ENCODE data around the gene ASCL2. TPM values are rescaled to one million over a fixed set of nuclear protein-coding genes. Genes with fewer than 3 reads are reported as not detected.

Gene ASCL2
- total and polyA plus RNA-seq, 10 of the 15 experiments (the other 5 are each of a cell fraction or from before 2014, with no cell fraction given): not detected

- TF ChIP-seq HDAC6 (IDR thresholded peaks at IDR 0.05; ENCODE audit: unreplicated experiment) (no peak), NFYA (IDR thresholded peaks at IDR 0.05; ENCODE audit: borderline replicate concordance, low read depth, low read length) (no peak), NR2F1 (conservative IDR thresholded peaks at IDR 0.05) (no peak), EGR1 (IDR thresholded peaks at IDR 0.05; ENCODE audit: borderline replicate concordance in 1 of 2, low read depth in 2 of 2, low read length in 2 of 2) (no peak), RCOR1 (conservative IDR thresholded peaks at IDR 0.05; ENCODE audit: low read depth, low read length) (no peak), SRF (IDR thresholded peaks at IDR 0.05; ENCODE audit: low read depth in 2 of 2, low read length in 2 of 2) (no peak)
Observed at GRCh38 chr11:2233693-2234455, 36.5 kb downstream of the ASCL2 start (continued).

- Histone ChIP-seq H3K4me3 (no peak overlapping the region), H4K20me1 (ENCODE audit: control insufficient read depth, insufficient read depth) (no peaks in the 10 kb centered on the region), H3K27ac (ENCODE audit: control insufficient read depth, insufficient read depth) (no peak overlapping the region), H3K79me2 (ENCODE audit: control insufficient read depth, insufficient read depth, low read length) (no peaks in the 10 kb centered on the region), H3K4me1 (ENCODE audit: control insufficient read depth, insufficient read depth, low read length) (no peaks in the 10 kb centered on the region), H3K27me3 (replicated peaks in 1 of 2; ENCODE audit: control insufficient read depth in 2 of 2, insufficient read depth in 2 of 2, low read length in 1 of 2) (peaks cover 0 to 2% of the 10 kb centered on the region in 2 experiments; a peak in 1 of 4 replicates), H3K36me3 (ENCODE audit: control insufficient read depth in 2 of 2, insufficient read depth in 2 of 2, low read length in 1 of 2) (no peaks in the 10 kb centered on the region), H2AFZ (ENCODE audit: control insufficient read depth, low read depth, low read length) (no peak overlapping the region), H3K9me3 (replicated peaks; ENCODE audit: control insufficient read depth, insufficient read depth, low read length) (no peaks in the 10 kb centered on the region), H3K4me2 (ENCODE audit: control insufficient read depth, insufficient read depth) (no peak overlapping the region), H3K9ac (ENCODE audit: control insufficient read depth, insufficient read depth, low read length) (no peak overlapping the region)
- ATAC-seq (no peak), FAIRE-seq (no peak), DNase-seq (ENCODE audit: low read depth, low spot score) (no peak)
- ChIA-PET CTCF (no interaction called here), POLR2A (no interaction called here), SMC1A (ENCODE audit: uncharacterized antibody, unreplicated experiment) (no interaction called here), RAD21 (ENCODE audit: unreplicated experiment) (no interaction called here)
- in situ Hi-C loops (cut with MboI): no loop called here
- 0% methylated on average over 2 of the region's 2 CpGs for WGBS (ENCODE audit: insufficient coverage, insufficient replicate concordance, low lambda C conversion rate, missing lambda C conversion rate)
- intact Hi-C loops (cut with micrococcal nuclease; ENCODE audit: unreplicated experiment): no loop called here
- no TSS peak for BruUV-seq (replicated peaks)
- no peak for TF ChIP-seq ESRRA (IDR thresholded peaks at IDR 0.05; ENCODE audit: low read length)
- no peak for TF ChIP-seq CREB1 (IDR thresholded peaks at IDR 0.05; ENCODE audit: low read depth)
- no peak for TF ChIP-seq IRF3 (IDR thresholded peaks at IDR 0.05)
- no peak for TF ChIP-seq NR2C1 (IDR thresholded peaks at IDR 0.05)
- TF ChIP-seq RELB (IDR thresholded peaks at IDR 0.05; ENCODE audit: low read depth): no peak
- no peak for TF ChIP-seq REST (IDR thresholded peaks at IDR 0.05; ENCODE audit: low read depth, low read length)
- no peak for TF ChIP-seq ZBED1 (IDR thresholded peaks at IDR 0.05; ENCODE audit: borderline replicate concordance)
- TF ChIP-seq POU2F2 (IDR thresholded peaks at IDR 0.05; ENCODE audit: borderline replicate concordance, low read depth, low read length): no peak
- TF ChIP-seq KLF5 (IDR thresholded peaks at IDR 0.05; ENCODE audit: partially characterized antibody): no peak
- TF ChIP-seq GABPA (IDR thresholded peaks at IDR 0.05; ENCODE audit: low read depth): no peak
Observed at GRCh38 chr11:2229713-2230297, 40.6 kb downstream of the ASCL2 start.
